CD14-positive monocyte (primary cell): Measurements from ENCODE around the gene TMEM258. TPM values are rescaled to one million over a fixed set of nuclear protein-coding genes. Genes with fewer than 3 reads are reported as not detected.

ENCODE experiments used
- DNase-seq, 3 donors: peaks; one replicate each; pipeline ENCODE4 v3.0.0-alpha.2; 2011 to 2022
- H2AFZ ChIP-seq: 2 replicates; pipeline ENCODE4 v1.6.0; 2012; ENCODE audit warnings: mild to moderate bottlenecking, low read depth, low read length, inconsistent platforms; ENCODE audit not compliant: insufficient read depth, poor library complexity, severe bottlenecking
- H3K27ac ChIP-seq, 2 donors: 1 replicate in 1 of 2; 2 replicates in 1 of 2; pipeline ENCODE4 v1.5.1; 2012 to 2013; ENCODE audit warnings: low read length in 2 of 2, control low read depth in 1 of 2, inconsistent platforms in 1 of 2, low read depth in 1 of 2, mild to moderate bottlenecking in 1 of 2
- H3K27me3 ChIP-seq, 2 donors: one replicate each; pipeline versions ENCODE4 v1.6.0 to v1.6.1; 2011 to 2013; ENCODE audit warnings: low read length in 2 of 2; ENCODE audit not compliant: control insufficient read depth in 2 of 2, insufficient read depth in 2 of 2
- H3K36me3 ChIP-seq, 2 donors: replicated peaks in 1 of 2; 1 replicate in 1 of 2; 2 replicates in 1 of 2; pipeline versions ENCODE4 v1.5.1 to v1.6.1; 2012 to 2013; ENCODE audit warnings: low read length in 2 of 2, control low read depth in 1 of 2, inconsistent platforms in 1 of 2, mild to moderate bottlenecking in 1 of 2; ENCODE audit not compliant: insufficient read depth in 2 of 2, control insufficient read depth in 1 of 2
- H3K4me1 ChIP-seq, 2 donors: 1 replicate in 1 of 2; 2 replicates in 1 of 2; pipeline versions ENCODE4 v1.5.1 to v1.6.1; 2012 to 2013; ENCODE audit warnings: low read length in 2 of 2, control low read depth in 1 of 2, inconsistent platforms in 1 of 2, mild to moderate bottlenecking in 1 of 2, moderate library complexity in 1 of 2; ENCODE audit not compliant: insufficient read depth in 2 of 2, control insufficient read depth in 1 of 2
- H3K4me2 ChIP-seq: replicated peaks from 2 replicates; pipeline ENCODE3; 2012; ENCODE audit warnings: low read length, moderate library complexity, mild to moderate bottlenecking; ENCODE audit not compliant: poor library complexity, severe bottlenecking; ENCODE audit errors: extremely low read depth
- H3K4me3 ChIP-seq, 3 experiments: fragments of 200-600 bp in 1 of 3; sonication (generic) in 1 of 3; replicated peaks in 1 of 3; 1 replicate in 2 of 3; 2 replicates in 1 of 3; pipeline ENCODE4 v1.5.1; 2011 to 2013; ENCODE audit warnings: low read length in 3 of 3, mild to moderate bottlenecking in 3 of 3, control low read depth in 2 of 3, low read depth in 2 of 3, inconsistent platforms in 1 of 3, moderate library complexity in 1 of 3
- H3K79me2 ChIP-seq: 2 replicates; pipeline ENCODE4 v1.6.0; 2012; ENCODE audit warnings: mild to moderate bottlenecking, control low read depth, inconsistent platforms, low read length, moderate library complexity; ENCODE audit not compliant: insufficient read depth
- H3K9ac ChIP-seq: 2 replicates; pipeline ENCODE4 v1.6.0; 2017; ENCODE audit warnings: low read length, mild to moderate bottlenecking; ENCODE audit not compliant: insufficient read depth, poor library complexity, severe bottlenecking
- H3K9me3 ChIP-seq, 2 donors: replicated peaks in 1 of 2; 1 replicate in 1 of 2; 2 replicates in 1 of 2; pipeline versions ENCODE4 v1.5.1 to v1.6.1; 2012 to 2013; ENCODE audit warnings: low read length in 2 of 2, control low read depth in 1 of 2; ENCODE audit not compliant: control insufficient read depth in 1 of 2, insufficient read depth in 1 of 2
- H4K20me1 ChIP-seq: 2 replicates; pipeline ENCODE4 v1.6.0; 2012; ENCODE audit warnings: mild to moderate bottlenecking, low read length, control low read depth, moderate library complexity; ENCODE audit not compliant: insufficient read depth
- H3K27ac Mint-ChIP-seq, 7 donors: one replicate each; pipeline ENCODE4 v1.8.0; 2020; ENCODE audit warnings: mild to moderate bottlenecking in 7 of 7, mixed read lengths in 7 of 7, moderate library complexity in 6 of 7, inconsistent platforms in 2 of 7
- H3K27me3 Mint-ChIP-seq, 3 donors: one replicate each; pipeline ENCODE4 v1.8.0; 2021 to 2022; ENCODE audit warnings: low read depth in 3 of 3, mild to moderate bottlenecking in 3 of 3, mixed read lengths in 3 of 3, moderate library complexity in 3 of 3, inconsistent platforms in 1 of 3
- H3K36me3 Mint-ChIP-seq, 2 donors: one replicate each; pipeline ENCODE4 v1.8.0; 2020; ENCODE audit warnings: mixed read lengths in 2 of 2, inconsistent platforms in 1 of 2, mild to moderate bottlenecking in 1 of 2
- H3K4me1 Mint-ChIP-seq: one replicate; pipeline ENCODE4 v1.8.0; 2020; ENCODE audit warnings: mild to moderate bottlenecking, mixed read lengths
- H3K4me3 Mint-ChIP-seq, 2 donors: one replicate each; pipeline ENCODE4 v1.8.0; 2020; ENCODE audit warnings: mild to moderate bottlenecking in 2 of 2, mixed read lengths in 2 of 2, moderate library complexity in 1 of 2
- H3K9me3 Mint-ChIP-seq, 7 donors: one replicate each; pipeline ENCODE4 v1.8.0; 2020 to 2022; ENCODE audit warnings: mixed read lengths in 7 of 7, mild to moderate bottlenecking in 6 of 7, moderate library complexity in 6 of 7, inconsistent platforms in 2 of 7
- WGBS: methylation state at CpG from one replicate; pipeline ENCODE4 v1.1.5; 2013; ENCODE audit warnings: missing lambda C conversion rate; ENCODE audit not compliant: insufficient coverage; 5-methylcytosine and 5-hydroxymethylcytosine counted together
- intact Hi-C, 2 donors: fragments of 100-400 bp; cut with micrococcal nuclease; formaldehyde crosslinking; loops; one replicate each; pipeline versions ENCODE4 v1.15.0 to v1.15.1; 2023
- polyA plus RNA-seq, 3 donors: library from polyadenylated mRNA; depleted of rRNA in 1 of 3; unstranded in 2 of 3; stranded (reverse) in 1 of 3; fragments of 300-500 nt in 2 of 3; fragments of >200 nt in 1 of 3; fragmentation: Illumina TruSeq in 2 of 3; gene quantifications; 1 replicate in 2 of 3; 2 replicates in 1 of 3; pipeline ENCODE4 v1.2.3, GENCODE V29; 2012 to 2021
- TF ChIP-seq, protein P1 (sequence below): fragments of 200-600 bp; IDR thresholded peaks from one replicate; pipeline ENCODE4 v1.8.0; 2022; ENCODE audit warnings: antibody characterized with exemption, mild to moderate bottlenecking

TMEM258 gene
- polyA plus RNA-seq, 3 donors = 199 to 224 (median 220) TPM

DNA sequence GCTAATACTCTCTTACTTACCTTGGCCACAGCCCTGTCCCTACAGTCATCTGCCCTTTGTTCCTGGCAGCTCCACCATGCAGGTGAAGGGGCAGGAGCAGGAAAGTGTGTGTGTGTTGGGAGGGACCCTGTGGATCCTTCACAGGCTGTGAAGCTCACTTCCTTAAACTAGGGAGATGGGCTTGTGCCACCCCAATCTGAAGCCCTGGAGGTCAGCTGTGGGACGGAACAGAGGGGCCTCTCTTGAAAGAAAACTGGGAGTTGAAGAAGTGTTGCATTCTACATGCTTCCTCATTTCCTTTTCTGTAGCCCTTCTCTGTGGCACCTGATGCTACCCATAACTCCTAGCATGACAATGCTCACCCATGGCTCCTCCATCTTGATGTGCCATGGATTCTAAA is 12.7 kb upstream of the TMEM258 start:
- H3K4me3 ChIP-seq = no peak overlapping the region
- Mint-ChIP-seq H3K27ac (peak overlapping the region in 5 of 7 donors; percentile 19 to 52 (median 27)), H3K27me3 (no peaks in the 10 kb centered on the region), H3K4me3 (no peak overlapping the region), H3K4me1 (peaks cover 5% of the 10 kb centered on the region), H3K9me3 (peaks cover 0 to 3% (median 0%) of the 10 kb centered on the region in 7 donors), H3K36me3 (peaks cover 76 to 95% of the 10 kb centered on the region in 2 donors)
- H3K27ac ChIP-seq = peak overlapping the region in 1 of 2 donors; percentile 22
- no peak overlapping the region for H3K9ac ChIP-seq
- H3K4me2 ChIP-seq = no peak overlapping the region
- H3K27me3 ChIP-seq = no peaks in the 10 kb centered on the region
- intact Hi-C loops = loop anchor here in 1 of 2 donors (5.0 to 10.0 kb wide), 2 partner anchors 80 to 152 kb away; no protein-coding TSS in a partner anchor
- peaks cover 4% of the 10 kb centered on the region for H3K79me2 ChIP-seq
- TF ChIP-seq, protein P1, sequence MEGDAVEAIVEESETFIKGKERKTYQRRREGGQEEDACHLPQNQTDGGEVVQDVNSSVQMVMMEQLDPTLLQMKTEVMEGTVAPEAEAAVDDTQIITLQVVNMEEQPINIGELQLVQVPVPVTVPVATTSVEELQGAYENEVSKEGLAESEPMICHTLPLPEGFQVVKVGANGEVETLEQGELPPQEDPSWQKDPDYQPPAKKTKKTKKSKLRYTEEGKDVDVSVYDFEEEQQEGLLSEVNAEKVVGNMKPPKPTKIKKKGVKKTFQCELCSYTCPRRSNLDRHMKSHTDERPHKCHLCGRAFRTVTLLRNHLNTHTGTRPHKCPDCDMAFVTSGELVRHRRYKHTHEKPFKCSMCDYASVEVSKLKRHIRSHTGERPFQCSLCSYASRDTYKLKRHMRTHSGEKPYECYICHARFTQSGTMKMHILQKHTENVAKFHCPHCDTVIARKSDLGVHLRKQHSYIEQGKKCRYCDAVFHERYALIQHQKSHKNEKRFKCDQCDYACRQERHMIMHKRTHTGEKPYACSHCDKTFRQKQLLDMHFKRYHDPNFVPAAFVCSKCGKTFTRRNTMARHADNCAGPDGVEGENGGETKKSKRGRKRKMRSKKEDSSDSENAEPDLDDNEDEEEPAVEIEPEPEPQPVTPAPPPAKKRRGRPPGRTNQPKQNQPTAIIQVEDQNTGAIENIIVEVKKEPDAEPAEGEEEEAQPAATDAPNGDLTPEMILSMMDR = no peak
- H2AFZ ChIP-seq = no peak overlapping the region
- H4K20me1 ChIP-seq = no peaks in the 10 kb centered on the region
- no peaks in the 10 kb centered on the region for H3K4me1 ChIP-seq
- DNase-seq = no peak
- no peaks in the 10 kb centered on the region for H3K9me3 ChIP-seq
- peaks cover 54 to 99% of the 10 kb centered on the region in 2 donors for H3K36me3 ChIP-seq
- WGBS = no CpG with 5 or more reads among the region's 1 CpG

DNA sequence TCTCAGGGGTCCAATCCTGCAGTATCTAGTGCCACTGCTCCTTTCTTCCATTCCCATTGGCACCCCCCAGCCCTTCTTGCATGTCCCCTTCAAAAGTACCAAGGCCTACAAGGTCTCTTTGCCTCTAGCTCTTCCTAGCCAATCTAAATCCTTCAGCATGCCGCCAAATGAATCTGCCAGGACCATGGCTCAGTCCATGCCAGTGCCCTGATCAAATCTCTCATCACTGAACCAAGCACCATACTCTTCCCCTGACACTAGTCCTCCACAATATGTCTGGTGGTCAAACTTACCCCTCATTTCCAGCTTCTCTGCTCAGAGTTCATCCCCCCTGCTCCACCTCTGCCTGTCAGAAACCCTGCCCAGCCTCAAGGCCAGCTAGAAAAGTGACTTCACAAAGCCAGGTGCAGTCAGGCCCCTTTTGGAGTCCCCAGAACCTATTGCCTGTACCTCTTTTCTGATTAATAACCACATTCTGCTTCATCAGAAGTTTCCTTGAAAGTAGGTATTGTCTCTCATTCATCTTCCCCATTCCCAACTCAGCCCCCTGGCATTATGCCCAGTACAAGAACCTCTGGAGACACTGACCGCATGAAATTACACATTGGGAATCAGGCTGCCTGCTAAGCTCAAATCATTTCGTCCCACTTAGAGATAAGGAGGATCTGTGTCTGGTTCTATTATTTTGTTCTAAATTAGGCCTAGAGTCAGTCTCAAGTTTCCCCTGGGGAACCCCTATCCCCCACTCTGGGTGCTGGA is 11.7 kb upstream of the TMEM258 start:
- 100% methylated on average over 2 of the region's 3 CpGs for WGBS
- H3K27ac Mint-ChIP-seq = no peak overlapping the region
- peaks cover 6% of the 10 kb centered on the region for H3K79me2 ChIP-seq

More for the DNA sequence above, 11.7 kb upstream of the TMEM258 start:
- no peaks in the 10 kb centered on the region for H4K20me1 ChIP-seq
- Mint-ChIP-seq H3K27me3 (no peaks in the 10 kb centered on the region), H3K4me3 (no peak overlapping the region), H3K9me3 (peaks cover 0 to 3% (median 0%) of the 10 kb centered on the region in 7 donors), H3K4me1 (peaks cover 13% of the 10 kb centered on the region), H3K36me3 (peaks cover 69 to 90% of the 10 kb centered on the region in 2 donors)
- peaks cover 4% of the 10 kb centered on the region in 2 donors for H3K4me1 ChIP-seq
- intact Hi-C loops = loop anchor here in 1 of 2 donors (10.0 kb wide), 1 partner anchor 81 kb away; no protein-coding TSS in a partner anchor
- no peak overlapping the region for H2AFZ ChIP-seq
- H3K9me3 ChIP-seq = no peaks in the 10 kb centered on the region
- no peak for DNase-seq
- H3K27ac ChIP-seq = no peak overlapping the region
- H3K9ac ChIP-seq = no peak overlapping the region
- TF ChIP-seq, protein P1 = no peak
- peaks cover 48 to 93% of the 10 kb centered on the region in 2 donors for H3K36me3 ChIP-seq
- H3K4me2 ChIP-seq = no peak overlapping the region
- no peak overlapping the region for H3K4me3 ChIP-seq
- H3K27me3 ChIP-seq = no peaks in the 10 kb centered on the region
